Stimulated activated CD4-positive, alpha-beta T cell treated with anti-CD3 and anti-CD28 coated beads, Interleukin-4, amount 100 ng/mL, for 4 hours (primary cell): ENCODE results near the gene OTOGL.

Experiments
- DNase-seq, 2 experiments: peaks; one replicate each; pipeline ENCODE4 v3.0.0-alpha.2; 2020

The OTOGL gene

GRCh38 chr12:80099259-80099658 lies at the start of gene OTOGL:
Gene OTOGL (plus strand): TSS chr12:80099537. CDS start chr12:80209432, 109,895 bp downstream.
- DNase-seq: no peak

- DNase-seq: no peak
Measured at GRCh38 chr12:80050236-80050635, 49.1 kb upstream of the OTOGL start.

GRCh38 chr12:80053051-80053790 lies 46.1 kb upstream of the OTOGL start:
- no peak for DNase-seq

- no peak for DNase-seq
Measured at GRCh38 chr12:80056232-80056631, 43.1 kb upstream of the OTOGL start.

- no peak for DNase-seq
Measured at GRCh38 chr12:80056845-80057244, 42.5 kb upstream of the OTOGL start.

GRCh38 chr12:80058586-80058985 lies 40.8 kb upstream of the OTOGL start:
- no peak for DNase-seq

GRCh38 chr12:80059102-80059501 lies 40.2 kb upstream of the OTOGL start:
- DNase-seq: no peak

- DNase-seq: no peak
Measured at GRCh38 chr12:80059875-80060274, 39.5 kb upstream of the OTOGL start.

GRCh38 chr12:80064269-80064668 lies 35.1 kb upstream of the OTOGL start:
- no peak for DNase-seq

GRCh38 chr12:80064951-80065350 lies 34.4 kb upstream of the OTOGL start:
- DNase-seq: no peak

GRCh38 chr12:80068173-80068572 lies 31.2 kb upstream of the OTOGL start:
- no peak for DNase-seq

- peak; percentile 3 to 18 for DNase-seq
Measured at GRCh38 chr12:80083892-80084614, 15.3 kb upstream of the OTOGL start.

- DNase-seq: no peak
Measured at GRCh38 chr12:80086025-80086424, 13.3 kb upstream of the OTOGL start.

- DNase-seq: no peak
Measured at GRCh38 chr12:80087486-80088213, 11.7 kb upstream of the OTOGL start.

GRCh38 chr12:80100591-80100990 lies 1.3 kb downstream of the OTOGL start:
- DNase-seq: no peak

- no peak for DNase-seq
Measured at GRCh38 chr12:80101126-80101525, 1.8 kb downstream of the OTOGL start.

- no peak for DNase-seq
Measured at GRCh38 chr12:80107221-80107620, 7.9 kb downstream of the OTOGL start.

- DNase-seq: no peak
Measured at GRCh38 chr12:80116735-80117134, 17.4 kb downstream of the OTOGL start.

- no peak for DNase-seq
Measured at GRCh38 chr12:80118565-80119324, 19.4 kb downstream of the OTOGL start.

GRCh38 chr12:80120994-80121393 lies 21.7 kb downstream of the OTOGL start:
- no peak for DNase-seq

GRCh38 chr12:80121661-80122060 lies 22.3 kb downstream of the OTOGL start:
- DNase-seq: no peak

GRCh38 chr12:80129895-80130530 lies 30.7 kb downstream of the OTOGL start:
- DNase-seq: no peak
